HG03558 (cell line): ENCODE data around the gene GSE1.

ENCODE experiments used
- ATAC-seq: cut with Tn5 transposase; IDR thresholded peaks from one replicate; pipeline ENCODE4 v1.9.1; 2021; ENCODE audit warnings: moderate number of reproducible peaks; ENCODE audit not compliant: unreplicated experiment; ENCODE audit errors: extremely low read depth

The GSE1 gene

GRCh38 chr16:85628645-85629044, 15.5 kb downstream of the GSE1 start:
- ATAC-seq: no peak

GRCh38 chr16:85629326-85629725, 16.2 kb downstream of the GSE1 start:
- no peak for ATAC-seq

GRCh38 chr16:85629853-85630252, 16.7 kb downstream of the GSE1 start:
- no peak for ATAC-seq

DNA sequence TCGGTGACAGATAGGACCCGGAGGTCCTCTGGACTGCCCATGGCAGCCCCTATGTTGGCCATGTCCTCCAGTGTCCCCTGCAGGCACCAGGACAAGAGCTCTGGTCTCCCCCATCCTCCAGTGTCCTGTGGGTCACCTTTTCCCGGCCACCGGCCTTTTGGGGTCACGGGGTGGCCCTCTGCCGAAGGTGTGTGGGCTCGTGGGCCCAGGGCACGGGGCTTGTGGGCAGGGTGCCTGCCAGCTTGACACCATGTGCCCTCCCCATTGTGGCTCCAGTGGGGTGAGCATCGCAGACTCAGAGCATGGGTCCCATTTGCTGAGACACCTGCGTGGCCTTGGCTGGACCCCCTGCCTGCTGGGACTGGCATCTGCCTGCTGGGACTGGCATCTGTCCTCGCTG, 18.1 kb downstream of the GSE1 start:
- ATAC-seq: no peak

DNA sequence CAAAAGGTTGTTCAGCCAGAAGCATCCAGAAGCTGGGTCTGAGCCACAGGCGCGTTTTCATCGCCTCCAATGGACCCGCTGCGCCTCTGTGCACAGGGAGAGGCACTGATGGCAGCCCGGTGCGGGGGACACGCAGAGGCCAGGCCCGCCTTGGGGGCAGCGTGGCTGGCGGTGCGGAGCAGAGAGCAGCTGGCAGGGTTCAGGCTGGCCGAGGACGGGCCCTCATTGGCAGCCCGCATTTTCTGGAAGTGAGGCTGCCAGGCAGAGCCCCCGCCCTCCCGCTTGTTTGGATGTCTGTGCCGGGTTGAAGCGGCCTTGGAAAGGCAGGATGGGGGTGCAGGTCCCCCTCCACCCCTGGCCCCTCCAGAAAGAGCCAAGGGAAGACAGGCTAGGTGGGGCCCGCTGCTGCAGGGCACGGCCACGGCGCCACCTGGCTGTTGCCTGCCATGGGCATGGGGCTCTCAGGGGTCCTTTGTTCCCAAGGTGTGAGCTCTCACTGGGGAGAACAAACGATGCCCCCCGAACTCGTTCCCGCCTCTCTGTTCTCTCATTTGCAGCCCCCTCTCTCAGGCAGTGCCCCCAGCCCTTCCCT, 18.8 kb downstream of the GSE1 start:
- ATAC-seq: no peak

DNA sequence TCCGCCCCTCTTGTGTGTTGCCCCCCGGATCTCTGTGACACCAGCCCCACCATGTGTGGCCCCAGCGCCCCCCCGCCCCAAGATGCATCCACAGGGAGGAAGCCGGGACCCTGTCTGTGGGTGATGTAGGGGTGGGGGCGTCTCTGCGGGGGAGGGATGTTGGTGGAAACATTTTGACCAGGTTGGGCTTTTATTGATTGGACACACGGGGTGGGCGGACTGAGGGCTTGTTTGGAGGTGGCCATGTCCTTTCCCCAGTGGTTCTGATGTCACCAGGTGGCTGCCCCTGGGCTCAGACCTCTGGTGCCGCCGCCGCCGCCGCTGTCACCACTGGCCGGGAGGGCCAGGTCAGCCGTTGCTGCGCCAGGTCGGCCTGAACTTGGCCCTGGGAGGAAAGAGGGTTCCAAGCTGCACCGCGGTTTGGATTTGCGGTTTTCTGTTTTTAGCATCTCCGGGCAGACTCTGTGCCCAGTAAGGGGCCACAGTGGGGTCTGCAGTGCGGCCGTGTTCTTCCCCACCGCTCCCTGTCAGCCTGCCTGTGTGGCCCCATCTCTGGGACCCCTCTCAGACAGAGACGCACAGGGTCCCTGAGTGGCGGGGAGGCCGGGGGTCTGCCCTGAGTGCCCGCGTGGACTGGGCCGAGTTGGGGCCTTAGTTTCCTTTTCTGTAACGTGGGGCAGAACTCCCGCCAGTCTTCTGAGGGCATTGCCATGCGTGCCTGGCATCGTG, 19.8 kb downstream of the GSE1 start:
- ATAC-seq: no peak

- no peak for ATAC-seq
These were observed 20.3 kb downstream of the GSE1 start for GRCh38 chr16:85633438-85633743.

DNA sequence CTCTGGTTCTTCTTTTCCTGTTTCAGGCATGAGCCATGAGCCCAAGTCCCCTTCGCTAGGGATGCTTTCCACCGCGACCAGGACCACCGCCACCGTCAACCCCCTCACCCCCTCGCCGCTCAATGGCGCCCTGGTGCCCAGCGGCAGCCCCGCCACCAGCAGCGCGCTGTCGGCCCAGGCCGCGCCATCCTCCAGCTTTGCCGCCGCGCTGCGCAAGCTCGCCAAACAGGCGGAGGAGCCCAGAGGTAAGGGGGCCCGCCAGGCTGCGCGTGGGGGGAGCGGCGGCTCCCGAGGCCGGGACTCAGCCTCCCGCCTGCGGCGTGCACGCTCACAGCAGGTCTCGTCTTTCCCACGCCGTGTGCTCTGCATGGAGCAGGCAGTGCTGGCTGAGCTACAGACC, 20.8 kb downstream of the GSE1 start:
- ATAC-seq: no peak

- no peak for ATAC-seq
These were observed 21.8 kb downstream of the GSE1 start for GRCh38 chr16:85634747-85635544.

DNA sequence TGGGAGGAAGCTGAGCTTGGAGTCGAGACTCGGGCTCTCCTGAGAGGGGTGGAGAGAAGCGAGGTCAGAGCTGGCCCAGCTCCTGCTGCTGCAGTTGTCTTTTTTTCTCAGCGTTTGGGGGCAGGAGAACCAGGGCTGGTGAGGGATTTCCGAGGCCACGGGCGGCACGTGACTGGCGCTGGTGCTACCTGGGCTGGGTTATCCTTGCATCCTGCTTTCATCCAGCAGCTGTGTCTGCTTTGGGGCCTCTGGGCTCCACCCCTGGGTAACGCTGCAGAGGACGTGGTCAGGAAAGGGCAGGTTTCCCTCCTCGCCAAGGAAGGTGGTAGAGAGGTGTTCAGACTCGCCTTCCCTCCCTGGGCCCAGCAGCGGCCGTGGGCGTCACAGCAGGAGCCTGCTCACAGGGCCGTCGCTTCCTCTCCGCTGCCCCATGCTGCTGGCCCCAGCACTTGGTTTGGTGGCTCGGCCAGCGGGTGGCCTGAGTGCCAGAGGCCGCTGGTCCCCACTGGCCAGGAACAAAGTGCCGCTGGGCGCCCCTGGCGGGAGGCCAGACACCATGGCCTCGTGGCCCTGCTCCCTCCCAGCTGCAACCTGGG, 22.5 kb downstream of the GSE1 start:
- no peak for ATAC-seq

GRCh38 chr16:85636234-85636812, 23.2 kb downstream of the GSE1 start:
- no peak for ATAC-seq

DNA sequence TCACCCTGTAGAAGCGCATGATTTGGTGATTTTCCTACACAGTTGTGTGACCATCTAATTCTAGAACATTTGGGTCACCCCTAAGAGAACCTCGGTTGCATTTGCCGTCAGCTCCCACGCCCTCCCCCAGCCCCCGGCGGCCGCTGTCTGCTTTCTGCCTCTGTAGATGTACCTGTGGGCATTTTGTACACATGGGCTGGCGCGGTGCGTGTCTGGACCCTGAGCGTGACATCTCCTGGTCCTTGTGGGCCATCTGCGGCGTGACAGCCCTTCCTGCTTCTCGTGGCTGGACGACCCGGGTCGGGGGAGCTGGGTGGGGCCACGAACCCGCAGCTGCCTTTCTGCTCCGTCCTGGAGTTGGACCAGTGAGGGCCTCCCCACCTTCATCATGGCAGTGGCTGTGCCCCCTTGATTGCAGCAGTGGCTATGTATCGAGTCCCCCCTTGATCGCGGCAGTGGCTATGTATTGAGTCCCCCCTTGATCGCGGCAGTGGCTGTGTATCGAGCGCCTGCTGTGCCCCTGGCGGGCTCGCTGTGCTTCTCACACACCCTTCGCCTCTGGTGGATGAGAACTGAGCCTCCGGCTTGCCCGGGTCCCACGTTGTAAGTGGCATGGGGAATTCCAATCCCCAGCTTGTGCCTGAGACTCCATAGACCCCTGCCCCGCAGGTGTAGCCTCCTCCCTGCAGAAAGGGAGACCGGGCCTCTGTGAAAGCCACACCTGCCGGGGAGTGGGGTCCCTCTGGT, 24.1 kb downstream of the GSE1 start:
- no peak for ATAC-seq

GRCh38 chr16:85637808-85638647, 24.9 kb downstream of the GSE1 start:
- ATAC-seq: no peak

DNA sequence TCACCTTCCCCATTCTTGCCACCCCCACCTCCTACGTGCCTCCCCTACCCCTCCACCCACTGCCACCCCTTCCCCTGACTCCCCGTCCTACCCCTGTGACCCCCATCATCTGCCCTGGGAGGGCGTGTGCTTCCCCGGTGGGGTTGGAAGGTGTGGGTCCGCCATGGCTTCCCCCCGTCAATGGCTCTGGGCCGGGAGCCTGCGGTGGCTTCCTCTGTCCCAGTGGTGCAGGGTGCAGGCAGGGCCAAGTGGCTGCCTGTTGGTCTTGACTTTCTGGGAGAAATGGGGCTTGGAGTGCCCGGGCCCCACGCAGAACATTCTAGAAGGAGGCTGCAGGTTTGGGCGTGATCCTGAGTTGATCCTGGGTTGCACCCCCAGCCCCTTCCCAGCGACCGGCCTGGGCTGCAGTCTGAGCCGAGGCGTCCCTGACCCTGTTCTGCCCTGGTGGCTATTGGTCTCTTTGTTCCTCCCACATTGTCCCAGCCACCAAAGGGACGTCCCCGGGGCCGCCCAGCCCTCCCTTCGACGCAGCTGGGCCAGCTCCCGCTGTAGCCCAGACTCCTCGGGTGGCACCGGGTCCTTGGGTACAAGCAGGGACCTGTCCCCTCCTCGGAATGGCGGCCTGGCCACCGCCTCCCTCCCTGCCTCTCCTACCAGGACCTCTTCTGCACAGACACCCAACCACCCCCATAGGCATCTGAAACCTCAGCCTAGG, 25.7 kb downstream of the GSE1 start:
- ATAC-seq: no peak

DNA sequence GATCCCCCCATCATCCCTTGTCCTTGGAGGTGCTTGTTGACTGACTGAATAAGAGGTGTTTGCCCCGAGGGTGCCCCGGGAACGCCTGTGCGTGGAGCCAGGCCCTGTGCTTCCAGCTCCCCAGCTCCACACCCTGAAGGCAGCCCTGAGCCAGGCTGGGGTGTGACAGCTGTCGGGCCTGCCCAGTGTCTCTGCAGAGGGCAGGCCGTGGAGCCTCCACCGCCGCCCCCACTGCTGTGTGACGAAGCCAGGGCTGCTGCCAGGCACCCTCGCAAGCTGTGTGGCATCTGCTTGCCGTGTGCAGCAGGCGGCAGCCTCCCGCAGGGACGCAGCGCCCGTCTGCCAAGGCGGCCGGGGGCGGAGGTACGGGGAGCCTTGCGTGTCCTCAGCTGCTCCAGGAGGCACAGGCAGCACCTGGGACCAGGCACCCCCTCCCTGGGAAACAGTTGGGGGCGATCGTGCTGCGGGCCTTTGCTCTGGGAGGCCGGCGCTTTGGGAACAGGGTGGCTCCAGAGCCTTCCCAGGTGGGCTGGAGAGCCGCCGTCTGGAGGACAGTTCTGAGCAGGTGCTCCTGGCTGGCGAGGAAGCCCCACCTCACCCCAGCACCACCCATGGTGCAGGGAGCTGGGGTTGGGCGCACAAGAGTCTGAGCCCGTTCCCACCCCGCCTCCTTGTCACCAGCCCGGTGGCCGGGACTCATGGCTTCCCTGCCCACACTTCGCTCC, 26.6 kb downstream of the GSE1 start:
- ATAC-seq: no peak

GRCh38 chr16:85640254-85640558, 27.1 kb downstream of the GSE1 start:
- no peak for ATAC-seq

DNA sequence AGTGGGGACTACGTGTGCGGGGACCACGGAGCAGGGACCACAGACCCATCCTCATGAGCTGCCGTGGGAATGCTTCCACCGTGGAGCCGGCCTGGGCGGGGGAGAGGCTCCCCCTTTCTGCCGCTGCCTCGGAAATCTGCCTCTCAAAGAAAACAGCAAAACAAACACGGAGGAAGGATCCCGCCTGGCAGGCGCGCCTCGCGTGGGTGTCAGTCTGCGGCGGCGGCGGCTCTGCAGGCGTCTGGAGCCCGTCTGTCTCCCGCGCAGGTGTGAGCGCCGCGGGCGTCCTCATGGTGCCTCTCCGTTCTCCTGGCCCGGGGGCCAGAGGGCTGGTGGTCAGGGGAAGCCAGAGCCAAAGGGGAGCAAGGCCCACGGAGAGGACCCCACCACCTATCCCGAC, 27.5 kb downstream of the GSE1 start:
- ATAC-seq: no peak

DNA sequence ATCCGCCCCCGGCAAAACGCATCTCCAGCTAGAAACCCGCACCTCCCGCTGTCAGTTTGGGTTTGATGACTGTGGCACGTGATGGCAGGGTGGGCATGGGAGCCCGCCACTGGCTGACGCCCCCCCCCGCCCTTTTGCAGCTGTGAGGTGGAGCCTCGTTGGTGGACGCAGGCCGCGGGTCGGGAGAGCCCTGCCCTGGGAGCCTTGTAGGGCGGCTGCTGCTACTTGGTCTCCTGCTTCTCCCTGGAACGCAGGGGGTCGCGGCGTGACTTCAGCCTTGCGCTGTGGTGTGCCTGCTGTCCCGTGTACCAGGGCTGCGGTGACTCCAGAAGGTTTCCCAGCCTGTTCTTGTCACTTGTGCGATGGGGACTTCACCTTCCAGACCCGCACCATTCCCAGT, 28.2 kb downstream of the GSE1 start:
- no peak for ATAC-seq
